Gastrocnemius medialis (tissue), 4 donors: Measurements from ENCODE around the gene KIAA1549. TPM values are rescaled to one million over a fixed set of nuclear protein-coding genes. Genes with fewer than 3 reads are reported as not detected.

ENCODE experiments used
- ATAC-seq, 2 donors: fragments of 150-250 bp; one replicate each; pipeline ENCODE4 v1.9.1; 2016
- DNase-seq, 2 donors: peaks; one replicate each; pipeline ENCODE4 v3.0.0-alpha.2; 2019
- H3K27ac ChIP-seq, 4 donors: fragments of 200-600 bp; sonication (generic); 1 replicate in 1 of 4; 2 replicates in 3 of 4; pipeline ENCODE4 v1.5.1; 2016 to 2018; ENCODE audit warnings: mild to moderate bottlenecking in 2 of 4, moderate library complexity in 1 of 4
- H3K27me3 ChIP-seq, 3 donors: fragments of 200-600 bp; sonication (generic) in 2 of 3; 1 replicate in 1 of 3; 2 replicates in 2 of 3; pipeline versions ENCODE4 v1.5.1 to v1.6.0; 2016 to 2019; ENCODE audit warnings: mild to moderate bottlenecking in 1 of 3, moderate library complexity in 1 of 3
- H3K36me3 ChIP-seq, 2 donors: fragments of 200-600 bp; sonication (generic) in 1 of 2; one replicate each; pipeline ENCODE4 v1.5.1; 2017 to 2018
- H3K4me1 ChIP-seq, 2 donors: fragments of 200-600 bp; sonication (generic) in 1 of 2; one replicate each; pipeline ENCODE4 v1.5.1; 2016 to 2017; ENCODE audit warnings: mild to moderate bottlenecking in 2 of 2
- H3K4me3 ChIP-seq, 4 donors: fragments of 200-600 bp; sonication (generic) in 3 of 4; 1 replicate in 1 of 4; 2 replicates in 3 of 4; pipeline ENCODE4 v1.5.1; 2016 to 2019; ENCODE audit warnings: mild to moderate bottlenecking in 2 of 4
- H3K9me3 ChIP-seq, 3 donors: fragments of 200-600 bp; sonication (generic) in 2 of 3; 1 replicate in 1 of 3; 2 replicates in 2 of 3; pipeline ENCODE4 v1.5.1; 2016 to 2019
- POLR2A ChIP-seq, 2 donors: fragments of 450-650 bp; IDR thresholded peaks; one replicate each; pipeline ENCODE4 v1.6.1; 2017; ENCODE audit warnings: antibody characterized with exemption in 2 of 2, mild to moderate bottlenecking in 2 of 2, moderate library complexity in 2 of 2
- in situ Hi-C, 4 donors: fragments of 200-750 bp; cut with MboI; loops; one replicate each; pipeline versions ENCODE4 v1.15.0 to v1.8.0; 2017; ENCODE audit warnings: low sequenced_read_pairs in 4 of 4
- intact Hi-C: fragments of 100-400 bp; cut with DNase I; formaldehyde crosslinking; loops from one replicate; pipeline ENCODE4 v1.15.1; 2023; ENCODE audit warnings: low total_unique reads
- total RNA-seq, 4 donors: library from RNA; depleted of rRNA; stranded (reverse); fragments of >200 nt; gene quantifications; one replicate each; pipeline versions ENCODE4 v1.1.0 to v1.2.3, GENCODE V29; 2016
- TF ChIP-seq, protein P1 (sequence below), 5 experiments: fragments of 450-650 bp in 3 of 5; fragments of 200-600 bp in 2 of 5; sonication (generic) in 2 of 5; IDR thresholded peaks in 4 of 5; conservative IDR thresholded peaks in 1 of 5; 1 replicate in 4 of 5; 2 replicates in 1 of 5; pipeline ENCODE4 v1.5.1; 2016 to 2019; ENCODE audit warnings: antibody characterized with exemption in 5 of 5, mild to moderate bottlenecking in 3 of 5, moderate library complexity in 3 of 5

Gene KIAA1549
- total RNA-seq, 4 donors from 2014 or later: 0.55 to 0.87 (median 0.75) TPM

DNA sequence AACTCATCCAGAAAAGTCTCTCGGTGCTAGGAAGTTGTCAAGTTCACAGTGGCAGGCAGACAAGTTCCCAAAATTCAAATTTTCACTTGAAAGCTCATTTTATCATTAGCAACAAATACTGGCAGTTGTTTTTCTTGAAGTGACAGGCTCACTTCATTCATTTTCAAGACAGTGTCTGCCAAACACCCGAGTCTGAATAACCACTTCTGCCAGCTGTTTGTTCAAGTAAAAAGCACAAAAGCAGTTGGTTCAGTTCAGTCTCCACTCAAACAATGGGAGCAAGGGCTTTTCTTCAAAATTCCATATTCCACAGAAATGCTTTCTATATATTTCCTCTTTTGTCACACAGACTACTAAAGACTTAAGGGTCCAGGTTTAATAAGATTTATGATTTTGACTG is 135.5 kb downstream of the KIAA1549 start:
- TF ChIP-seq POLR2A (IDR thresholded peaks at IDR 0.05): no peak
- TF ChIP-seq, protein P1, sequence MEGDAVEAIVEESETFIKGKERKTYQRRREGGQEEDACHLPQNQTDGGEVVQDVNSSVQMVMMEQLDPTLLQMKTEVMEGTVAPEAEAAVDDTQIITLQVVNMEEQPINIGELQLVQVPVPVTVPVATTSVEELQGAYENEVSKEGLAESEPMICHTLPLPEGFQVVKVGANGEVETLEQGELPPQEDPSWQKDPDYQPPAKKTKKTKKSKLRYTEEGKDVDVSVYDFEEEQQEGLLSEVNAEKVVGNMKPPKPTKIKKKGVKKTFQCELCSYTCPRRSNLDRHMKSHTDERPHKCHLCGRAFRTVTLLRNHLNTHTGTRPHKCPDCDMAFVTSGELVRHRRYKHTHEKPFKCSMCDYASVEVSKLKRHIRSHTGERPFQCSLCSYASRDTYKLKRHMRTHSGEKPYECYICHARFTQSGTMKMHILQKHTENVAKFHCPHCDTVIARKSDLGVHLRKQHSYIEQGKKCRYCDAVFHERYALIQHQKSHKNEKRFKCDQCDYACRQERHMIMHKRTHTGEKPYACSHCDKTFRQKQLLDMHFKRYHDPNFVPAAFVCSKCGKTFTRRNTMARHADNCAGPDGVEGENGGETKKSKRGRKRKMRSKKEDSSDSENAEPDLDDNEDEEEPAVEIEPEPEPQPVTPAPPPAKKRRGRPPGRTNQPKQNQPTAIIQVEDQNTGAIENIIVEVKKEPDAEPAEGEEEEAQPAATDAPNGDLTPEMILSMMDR (IDR thresholded peaks at IDR 0.05 in 4 of 5, conservative IDR thresholded peaks at IDR 0.05 in 1 of 5): no peak
- Histone ChIP-seq H3K36me3 (no peaks in the 10 kb centered on the region), H3K27ac (no peak overlapping the region), H3K9me3 (no peaks in the 10 kb centered on the region), H3K27me3 (no peaks in the 10 kb centered on the region), H3K4me1 (no peaks in the 10 kb centered on the region), H3K4me3 (no peak overlapping the region)
- DNase-seq (no peak), ATAC-seq (no peak)
- intact Hi-C loops: no loop called here
- in situ Hi-C loops: no loop called here

DNA sequence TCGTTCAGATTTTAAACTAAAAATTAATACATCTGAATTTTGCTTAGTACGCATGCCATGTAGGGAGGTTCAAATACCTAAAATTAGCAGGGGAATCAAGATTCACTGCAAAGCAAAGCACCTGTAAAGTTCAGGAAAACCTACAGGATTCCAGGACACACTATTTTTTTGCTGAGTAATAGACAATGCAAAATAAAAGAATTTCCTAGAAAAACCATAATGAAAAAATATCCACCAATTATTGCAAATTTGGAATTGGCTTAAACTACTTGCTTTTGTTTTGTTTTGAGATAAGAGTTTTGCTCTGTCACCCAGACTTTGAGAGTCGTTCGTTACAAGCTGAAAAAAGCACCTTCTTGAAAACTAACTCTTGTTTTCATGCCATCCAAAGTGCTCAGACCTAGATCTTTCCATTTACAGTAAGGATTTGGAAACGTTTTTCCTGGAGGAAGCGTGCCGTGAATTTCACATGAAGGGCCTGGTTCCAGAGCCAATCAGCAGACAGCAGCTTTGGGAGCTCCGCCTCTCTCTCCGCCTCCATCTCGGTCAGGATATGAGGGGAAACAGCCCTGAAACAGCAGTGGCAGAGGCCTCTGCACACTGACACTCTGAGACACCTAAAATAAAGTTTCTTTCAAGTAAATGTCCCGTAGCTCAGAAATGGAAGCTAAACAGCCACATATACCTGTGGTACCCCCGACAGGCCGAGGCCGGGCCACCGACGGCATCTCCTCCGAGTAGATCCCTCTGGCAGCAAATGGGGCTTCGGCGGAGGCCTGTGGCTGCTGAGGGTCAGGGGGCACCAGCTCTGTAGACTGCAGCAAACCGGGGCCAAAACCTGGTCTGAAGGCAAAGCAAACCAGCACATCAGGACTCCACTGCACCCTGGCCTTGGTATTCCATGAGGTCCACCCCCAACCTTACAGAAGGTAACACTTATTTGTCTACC is 137.3 kb downstream of the KIAA1549 start:
- in situ Hi-C loops: no loop called here

DNA sequence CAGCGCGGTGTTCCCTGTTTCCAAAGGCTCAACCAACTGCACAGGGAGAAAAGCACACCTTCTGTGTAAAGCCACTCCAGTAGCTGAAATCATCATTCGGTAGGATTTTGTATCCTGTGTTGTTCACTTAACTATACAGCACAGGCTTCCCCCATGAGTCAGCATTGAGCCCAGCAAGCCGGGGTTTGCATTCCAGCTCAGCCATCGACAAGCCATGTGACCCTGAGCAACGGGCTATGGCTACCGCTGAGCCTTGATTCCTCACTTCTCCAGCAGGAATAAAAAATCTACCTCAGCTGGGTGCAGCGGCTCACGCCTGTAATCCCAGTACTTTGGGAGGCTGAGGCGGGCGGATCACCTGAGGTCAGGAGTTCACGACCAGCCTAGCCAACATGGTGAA is 139.1 kb downstream of the KIAA1549 start:
- in situ Hi-C loops: no loop called here
- H3K9me3 ChIP-seq: no peaks in the 10 kb centered on the region
- no peak overlapping the region for H3K4me3 ChIP-seq
- H3K36me3 ChIP-seq: no peaks in the 10 kb centered on the region
- no peaks in the 10 kb centered on the region for H3K27me3 ChIP-seq
- intact Hi-C loops: no loop called here
- ATAC-seq (no peak), DNase-seq (no peak)
- no peak overlapping the region for H3K27ac ChIP-seq
- H3K4me1 ChIP-seq: no peaks in the 10 kb centered on the region
- TF ChIP-seq, protein P1 (IDR thresholded peaks at IDR 0.05 in 4 of 5, conservative IDR thresholded peaks at IDR 0.05 in 1 of 5): no peak
- no peak for TF ChIP-seq POLR2A (IDR thresholded peaks at IDR 0.05)

More for the DNA sequence above, 137.3 kb downstream of the KIAA1549 start:
- ATAC-seq (no peak), DNase-seq (no peak)
- Histone ChIP-seq H3K4me1 (no peaks in the 10 kb centered on the region), H3K36me3 (no peaks in the 10 kb centered on the region), H3K27me3 (no peaks in the 10 kb centered on the region), H3K4me3 (no peak overlapping the region), H3K27ac (no peak overlapping the region), H3K9me3 (no peaks in the 10 kb centered on the region)
- TF ChIP-seq, protein P1 (IDR thresholded peaks at IDR 0.05 in 4 of 5, conservative IDR thresholded peaks at IDR 0.05 in 1 of 5): no peak
- no peak for TF ChIP-seq POLR2A (IDR thresholded peaks at IDR 0.05)
- intact Hi-C loops: no loop called here

DNA sequence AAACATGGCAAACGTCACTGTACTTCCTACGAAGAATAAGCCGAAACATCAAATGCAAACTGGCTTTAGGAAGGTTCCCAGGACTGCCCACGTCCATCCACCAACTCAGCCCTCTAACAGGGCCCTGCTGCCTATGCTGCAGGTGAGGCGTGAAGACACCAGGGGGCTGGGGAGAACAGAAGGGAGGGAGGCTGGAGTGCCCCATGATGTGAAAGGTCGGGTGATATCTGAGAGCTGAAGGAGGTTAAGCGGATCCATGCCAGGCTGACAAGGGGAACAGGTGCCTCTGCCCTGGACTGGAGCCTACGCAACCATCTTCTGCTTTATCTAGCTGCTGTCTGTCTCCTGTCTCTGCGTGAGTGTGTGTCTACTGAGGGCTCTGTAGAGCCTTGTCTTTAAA is 143.0 kb downstream of the KIAA1549 start:
- no peaks in the 10 kb centered on the region for H3K36me3 ChIP-seq
- H3K4me3 ChIP-seq: peak overlapping the region in 1 of 4 donors; percentile 15
- H3K27ac ChIP-seq: no peak overlapping the region
- no peak for TF ChIP-seq POLR2A (IDR thresholded peaks at IDR 0.05)
- TF ChIP-seq, protein P1 (IDR thresholded peaks at IDR 0.05 in 4 of 5, conservative IDR thresholded peaks at IDR 0.05 in 1 of 5): no peak
- DNase-seq (no peak), ATAC-seq (no peak)
- in situ Hi-C loops (no loop called here), intact Hi-C loops (no loop called here)
- no peaks in the 10 kb centered on the region for H3K9me3 ChIP-seq
- H3K4me1 ChIP-seq: no peaks in the 10 kb centered on the region
- no peaks in the 10 kb centered on the region for H3K27me3 ChIP-seq
